Stimulated activated CD8-positive, alpha-beta memory T cell treated with anti-CD3 and anti-CD28 coated beads, Interleukin-12 subunit alpha, Interleukin-12 subunit beta, amount 100 ng/mL, for 1 hour (primary cell): Measurements from ENCODE around the gene ACCS.

Experiments
- DNase-seq: peaks from one replicate; pipeline ENCODE4 v3.0.0-alpha.2; 2020; ENCODE audit warnings: low read depth

The ACCS gene

GRCh38 chr11:44094260-44094868 lies 28.3 kb downstream of the ACCS start:
- DNase-seq, result peak; percentile 75

GRCh38 chr11:44095506-44096359 lies 29.7 kb downstream of the ACCS start, which contains the start of gene EXT2:
EXT2 (plus strand) TSS chr11:44095678; CDS start chr11:44107713, 12,035 bp downstream.
- DNase-seq, result peak; percentile 80

- no peak for DNase-seq
These were observed 30.5 kb downstream of the ACCS start for GRCh38 chr11:44096360-44097185.

GRCh38 chr11:44097821-44098220 lies 31.8 kb downstream of the ACCS start:
- no peak for DNase-seq

- DNase-seq, result no peak
These were observed 35.0 kb downstream of the ACCS start for GRCh38 chr11:44101098-44101497.

GRCh38 chr11:44104481-44105294 lies 38.6 kb downstream of the ACCS start:
- no peak for DNase-seq

- no peak for DNase-seq
These were observed 42.2 kb downstream of the ACCS start for GRCh38 chr11:44108260-44108659.

- DNase-seq, result peak; percentile 37
These were observed 44.2 kb downstream of the ACCS start for GRCh38 chr11:44110231-44110679.

- no peak for DNase-seq
These were observed 46.2 kb downstream of the ACCS start for GRCh38 chr11:44112091-44112821.

GRCh38 chr11:44113018-44113417 lies 46.9 kb downstream of the ACCS start:
- DNase-seq, result no peak

- DNase-seq, result no peak
These were observed 47.5 kb downstream of the ACCS start for GRCh38 chr11:44113572-44113971.

- no peak for DNase-seq
These were observed 50.3 kb downstream of the ACCS start for GRCh38 chr11:44116234-44116830.

GRCh38 chr11:44120169-44120568 lies 54.1 kb downstream of the ACCS start:
- no peak for DNase-seq

- DNase-seq, result no peak
These were observed 59.5 kb downstream of the ACCS start for GRCh38 chr11:44125598-44125997.

- DNase-seq, result no peak
These were observed 60.2 kb downstream of the ACCS start for GRCh38 chr11:44126304-44126703.

GRCh38 chr11:44127130-44127529 lies 61.1 kb downstream of the ACCS start:
- no peak for DNase-seq

GRCh38 chr11:44128729-44129128 lies 62.7 kb downstream of the ACCS start:
- DNase-seq, result no peak

- DNase-seq, result no peak
These were observed 64.7 kb downstream of the ACCS start for GRCh38 chr11:44130751-44131150.

GRCh38 chr11:44133335-44133946 lies 67.4 kb downstream of the ACCS start:
- no peak for DNase-seq
